Keratinocyte (primary cell): ENCODE data around the gene BRD3OS. TPM values are rescaled to one million over a fixed set of nuclear protein-coding genes. Genes with fewer than 3 reads are reported as not detected.

Experiments
- DNase-seq: peaks from one replicate; pipeline ENCODE4 v3.0.0-alpha.2; 2011; ENCODE audit warnings: low read depth, missing footprints, low spot score
- FAIRE-seq: peaks from 2 replicates; lab custom pipeline; 2011; peaks lifted over from hg19 to GRCh38; lab: Jason Lieb, UNC
- H2AFZ ChIP-seq: 2 replicates; pipeline ENCODE4 v1.6.0; 2012; ENCODE audit warnings: low read length, control low read depth, inconsistent platforms; ENCODE audit not compliant: control insufficient read depth
- H3K27ac ChIP-seq: 2 replicates; pipeline ENCODE4 v1.5.1; 2011; ENCODE audit warnings: low read length; ENCODE audit not compliant: control insufficient read depth, insufficient read depth
- H3K27me3 ChIP-seq: 3 replicates; pipeline ENCODE4 v1.6.0; 2011; ENCODE audit warnings: low read length; ENCODE audit not compliant: control insufficient read depth, insufficient read depth; ENCODE audit errors: extremely low read depth
- H3K36me3 ChIP-seq, 2 experiments: 2 replicates in 1 of 2; 3 replicates in 1 of 2; pipeline ENCODE4 v1.5.1; 2011; ENCODE audit warnings: low read length in 2 of 2, mild to moderate bottlenecking in 1 of 2; ENCODE audit not compliant: control insufficient read depth in 2 of 2, insufficient read depth in 2 of 2; ENCODE audit errors: extremely low read depth in 1 of 2
- H3K4me1 ChIP-seq: 3 replicates; pipeline ENCODE4 v1.5.1; 2011; ENCODE audit warnings: low read length; ENCODE audit not compliant: control insufficient read depth, insufficient read depth; ENCODE audit errors: extremely low read depth
- H3K4me2 ChIP-seq: 3 replicates; pipeline ENCODE4 v1.6.0; 2011; ENCODE audit warnings: low read depth, low read length; ENCODE audit not compliant: control insufficient read depth, insufficient read depth; ENCODE audit errors: extremely low read depth
- H3K4me3 ChIP-seq, 3 experiments: fragments of 200-600 bp in 1 of 3; sonication (generic) in 1 of 3; 2 replicates in 2 of 3; 3 replicates in 1 of 3; pipeline ENCODE4 v1.5.1; 2011 to 2016; ENCODE audit warnings: low read length in 3 of 3, mild to moderate bottlenecking in 3 of 3, control low read depth in 2 of 3, inconsistent platforms in 1 of 3, low read depth in 1 of 3, mixed read lengths in 1 of 3, mixed run types in 1 of 3, moderate library complexity in 1 of 3; ENCODE audit not compliant: control insufficient read depth in 2 of 3, insufficient read depth in 2 of 3; ENCODE audit errors: extremely low read depth in 1 of 3
- H3K79me2 ChIP-seq: 2 replicates; pipeline ENCODE4 v1.6.0; 2012; ENCODE audit warnings: low read length; ENCODE audit not compliant: control insufficient read depth, insufficient read depth
- H3K9ac ChIP-seq: 3 replicates; pipeline ENCODE4 v1.6.0; 2011; ENCODE audit warnings: low read length; ENCODE audit not compliant: control insufficient read depth, insufficient read depth; ENCODE audit errors: extremely low read depth
- H3K9me1 ChIP-seq: 3 replicates; pipeline ENCODE4 v1.6.0; 2011; ENCODE audit warnings: low read length; ENCODE audit not compliant: control insufficient read depth, insufficient read depth; ENCODE audit errors: extremely low read depth
- H3K9me3 ChIP-seq: 2 replicates; pipeline ENCODE4 v1.5.1; 2012; ENCODE audit warnings: low read depth, low read length; ENCODE audit not compliant: control insufficient read depth
- H4K20me1 ChIP-seq: 3 replicates; pipeline ENCODE4 v1.6.0; 2011; ENCODE audit warnings: low read length; ENCODE audit not compliant: control insufficient read depth, insufficient read depth; ENCODE audit errors: extremely low read depth
- EZH2 ChIP-seq: IDR thresholded peaks from one replicate; pipeline ENCODE4 v1.6.1; 2012; ENCODE audit warnings: inconsistent platforms, mild to moderate bottlenecking, low read length, moderate library complexity
- dilution Hi-C: fragments of 300-500 bp; cut with MboI; formaldehyde crosslinking; loops from one replicate; pipeline ENCODE4 v1.7.0; 2020; ENCODE audit warnings: low sequenced_read_pairs; ENCODE audit not compliant: extremely low pct_ligation_motif_present
- polyA plus RNA-seq, 5 experiments: library from polyadenylated mRNA; depleted of rRNA in 3 of 5; stranded (reverse) in 3 of 5; stranded (forward) in 1 of 5; unstranded in 1 of 5; fragments of >200 nt; gene quantifications; 1 replicate in 1 of 5; 2 replicates in 3 of 5; 3 replicates in 1 of 5; pipeline versions ENCODE4 v1.2.1 to v1.2.3, GENCODE V29; 2011 to 2012; ENCODE audit warnings: missing spikeins in 2 of 5, low read depth in 1 of 5, low replicate concordance in 1 of 5
- TF ChIP-seq, protein P1 (sequence below), 3 experiments: IDR thresholded peaks in 1 of 3; conservative IDR thresholded peaks in 1 of 3; optimal IDR thresholded peaks in 1 of 3; 2 replicates in 2 of 3; 3 replicates in 1 of 3; pipeline versions ENCODE3 to v1.5.1; 2011; ENCODE audit warnings: low read length in 3 of 3, mild to moderate bottlenecking in 3 of 3, moderate library complexity in 2 of 3, control low read depth in 1 of 3, inconsistent platforms in 1 of 3; ENCODE audit not compliant: insufficient read depth in 2 of 3; ENCODE audit errors: extremely low read depth in 1 of 3

Gene BRD3OS
- polyA plus RNA-seq, 1 donor (not counting 4 experiments of a cell fraction or from before 2014, with no cell fraction given), result 8.5 TPM

DNA sequence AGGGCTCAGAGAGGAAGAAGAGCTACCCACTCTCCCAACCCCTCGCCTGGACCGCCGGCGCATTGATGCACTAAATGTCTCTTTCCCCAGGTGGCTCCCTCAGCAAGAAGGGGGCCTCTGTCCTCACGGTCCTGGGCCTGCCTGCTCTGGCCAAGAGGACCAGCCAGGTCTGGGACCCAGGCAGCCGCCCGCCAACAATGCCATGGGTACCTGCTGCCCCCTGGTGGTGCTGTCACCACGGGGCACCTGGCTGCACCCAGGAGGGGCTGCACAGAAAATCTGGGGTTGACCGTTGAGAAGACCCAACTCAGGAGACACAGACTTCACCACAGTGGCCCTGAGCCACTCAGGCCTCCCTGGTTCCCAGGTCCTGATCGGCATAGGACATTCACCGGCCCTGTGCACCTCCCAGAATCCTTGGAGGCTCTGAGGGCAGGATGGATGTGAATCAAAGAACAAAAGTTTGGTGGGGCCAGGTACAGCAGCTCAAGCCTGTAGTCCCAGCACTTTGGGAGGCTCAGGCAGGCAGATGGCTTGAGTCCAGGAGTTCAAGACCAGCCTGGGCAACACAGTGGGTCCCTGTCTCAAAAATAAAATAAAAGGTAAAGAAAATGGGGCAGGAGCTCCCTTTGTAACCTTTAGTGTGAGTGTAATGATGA, 30.8 kb upstream of the BRD3OS start:
- Histone ChIP-seq H3K9me1 (peaks cover 2% of the 10 kb centered on the region), H3K9ac (no peak overlapping the region), H3K36me3 (peaks cover 0 to 3% of the 10 kb centered on the region in 2 experiments), H3K4me1 (peaks cover 25% of the 10 kb centered on the region), H3K9me3 (no peaks in the 10 kb centered on the region), H4K20me1 (peaks cover 11% of the 10 kb centered on the region), H3K27me3 (peaks cover 12% of the 10 kb centered on the region), H3K27ac (no peak overlapping the region), H3K4me2 (no peak overlapping the region), H3K79me2 (peaks cover 30% of the 10 kb centered on the region), H3K4me3 (no peak overlapping the region), H2AFZ (no peak overlapping the region)
- dilution Hi-C loops, result no loop called here
- DNase-seq (no peak), FAIRE-seq (no peak)
- TF ChIP-seq, protein P1, sequence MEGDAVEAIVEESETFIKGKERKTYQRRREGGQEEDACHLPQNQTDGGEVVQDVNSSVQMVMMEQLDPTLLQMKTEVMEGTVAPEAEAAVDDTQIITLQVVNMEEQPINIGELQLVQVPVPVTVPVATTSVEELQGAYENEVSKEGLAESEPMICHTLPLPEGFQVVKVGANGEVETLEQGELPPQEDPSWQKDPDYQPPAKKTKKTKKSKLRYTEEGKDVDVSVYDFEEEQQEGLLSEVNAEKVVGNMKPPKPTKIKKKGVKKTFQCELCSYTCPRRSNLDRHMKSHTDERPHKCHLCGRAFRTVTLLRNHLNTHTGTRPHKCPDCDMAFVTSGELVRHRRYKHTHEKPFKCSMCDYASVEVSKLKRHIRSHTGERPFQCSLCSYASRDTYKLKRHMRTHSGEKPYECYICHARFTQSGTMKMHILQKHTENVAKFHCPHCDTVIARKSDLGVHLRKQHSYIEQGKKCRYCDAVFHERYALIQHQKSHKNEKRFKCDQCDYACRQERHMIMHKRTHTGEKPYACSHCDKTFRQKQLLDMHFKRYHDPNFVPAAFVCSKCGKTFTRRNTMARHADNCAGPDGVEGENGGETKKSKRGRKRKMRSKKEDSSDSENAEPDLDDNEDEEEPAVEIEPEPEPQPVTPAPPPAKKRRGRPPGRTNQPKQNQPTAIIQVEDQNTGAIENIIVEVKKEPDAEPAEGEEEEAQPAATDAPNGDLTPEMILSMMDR (optimal IDR thresholded peaks at IDR 0.05 in 1 of 3, IDR thresholded peaks at IDR 0.05 in 1 of 3, conservative IDR thresholded peaks at IDR 0.05 in 1 of 3; ENCODE audit: extremely low read depth in 1 of 3, insufficient read depth in 2 of 3, low read length in 3 of 3), result peak in 2 of 3 experiments; percentile 95 to 98
- TF ChIP-seq EZH2, result no peak

DNA sequence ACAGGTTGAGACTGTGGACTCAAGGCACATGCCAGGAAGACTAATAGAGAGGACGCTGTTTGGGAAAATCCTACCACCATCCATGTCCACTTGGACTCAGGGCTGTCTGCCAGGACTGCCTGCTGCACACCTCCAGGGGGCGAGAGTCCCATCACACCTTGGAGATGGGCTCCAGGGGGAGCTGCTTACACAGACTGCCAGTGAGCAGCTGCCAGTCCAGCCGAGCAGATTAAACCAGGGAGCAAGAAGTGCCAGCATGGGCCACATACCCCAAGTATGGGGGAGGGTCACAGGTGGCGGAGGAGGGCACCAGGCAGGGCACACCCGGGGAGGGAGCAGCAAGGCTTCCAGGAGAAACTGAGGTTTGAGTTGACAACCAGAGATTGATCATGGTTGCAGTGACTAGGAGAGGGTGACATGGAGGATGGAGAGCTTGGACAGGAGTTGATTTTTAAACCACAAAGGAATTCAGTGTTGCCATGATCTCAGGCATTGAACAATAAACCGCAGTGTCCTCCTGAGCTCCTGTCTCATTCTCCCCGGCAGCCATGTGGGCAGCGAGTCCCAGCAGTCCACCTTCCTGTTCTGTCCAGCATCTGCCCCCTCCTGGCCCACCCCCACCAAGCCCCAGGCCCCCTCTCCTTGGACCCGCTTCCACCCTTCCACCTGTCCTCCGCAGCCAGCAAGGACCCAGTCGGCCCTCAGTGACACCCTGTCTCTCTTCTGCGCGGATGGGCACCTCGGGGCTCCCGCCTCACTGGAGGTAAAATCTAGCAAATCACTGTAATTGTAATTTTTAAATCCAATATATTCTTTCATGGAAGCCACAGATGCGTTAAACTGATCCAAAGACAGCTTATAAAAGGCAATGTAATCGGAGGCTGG, 30.0 kb upstream of the BRD3OS start:
- no peak overlapping the region for H3K4me3 ChIP-seq
- no peaks in the 10 kb centered on the region for H3K36me3 ChIP-seq
- FAIRE-seq (no peak), DNase-seq (no peak)
- H4K20me1 ChIP-seq, result peaks cover 4% of the 10 kb centered on the region
- H3K79me2 ChIP-seq, result peaks cover 22% of the 10 kb centered on the region
- dilution Hi-C loops, result no loop called here
- H3K4me1 ChIP-seq, result peaks cover 19% of the 10 kb centered on the region
- H3K9ac ChIP-seq, result no peak overlapping the region
- peaks cover 18% of the 10 kb centered on the region for H3K27me3 ChIP-seq
- no peak overlapping the region for H3K4me2 ChIP-seq
- H3K9me1 ChIP-seq, result peaks cover 2% of the 10 kb centered on the region
- H3K27ac ChIP-seq, result no peak overlapping the region
- H3K9me3 ChIP-seq, result no peaks in the 10 kb centered on the region
- TF ChIP-seq EZH2, result no peak
- TF ChIP-seq, protein P1 (optimal IDR thresholded peaks at IDR 0.05 in 1 of 3, IDR thresholded peaks at IDR 0.05 in 1 of 3, conservative IDR thresholded peaks at IDR 0.05 in 1 of 3; ENCODE audit: extremely low read depth in 1 of 3, insufficient read depth in 2 of 3, low read length in 3 of 3), result peak in 2 of 3 experiments; percentile 15 to 30
- no peak overlapping the region for H2AFZ ChIP-seq
